Keratinocyte (primary cell): ENCODE data around the gene ARHGAP6.

Source experiments
- CTCF ChIP-seq, 3 experiments: IDR thresholded peaks in 1 of 3; conservative IDR thresholded peaks in 1 of 3; optimal IDR thresholded peaks in 1 of 3; 2 replicates in 2 of 3; 3 replicates in 1 of 3; pipeline versions ENCODE3 to v1.5.1; 2011; ENCODE audit warnings: low read length in 3 of 3, mild to moderate bottlenecking in 3 of 3, moderate library complexity in 2 of 3, control low read depth in 1 of 3, inconsistent platforms in 1 of 3; ENCODE audit not compliant: insufficient read depth in 2 of 3; ENCODE audit errors: extremely low read depth in 1 of 3
- EZH2 ChIP-seq: IDR thresholded peaks from one replicate; pipeline ENCODE4 v1.6.1; 2012; ENCODE audit warnings: inconsistent platforms, mild to moderate bottlenecking, low read length, moderate library complexity

GRCh38 chrX:11365426-11365825, 300.3 kb downstream of the ARHGAP6 start:
- no peak for TF ChIP-seq CTCF (optimal IDR thresholded peaks at IDR 0.05 in 1 of 3, IDR thresholded peaks at IDR 0.05 in 1 of 3, conservative IDR thresholded peaks at IDR 0.05 in 1 of 3; ENCODE audit: extremely low read depth in 1 of 3, insufficient read depth in 2 of 3, low read length in 3 of 3)
- no peak for TF ChIP-seq EZH2
